ENCODE results near the gene RGL4. TPM values are rescaled to one million over a fixed set of nuclear protein-coding genes. Genes with fewer than 3 reads are reported as not detected.
"Not testable (repeated sequence)": the region's sequence is repeated elsewhere in the genome, so short reads cannot be mapped to it uniquely, and the experiment has no call there.

RGL4 gene, protein sequence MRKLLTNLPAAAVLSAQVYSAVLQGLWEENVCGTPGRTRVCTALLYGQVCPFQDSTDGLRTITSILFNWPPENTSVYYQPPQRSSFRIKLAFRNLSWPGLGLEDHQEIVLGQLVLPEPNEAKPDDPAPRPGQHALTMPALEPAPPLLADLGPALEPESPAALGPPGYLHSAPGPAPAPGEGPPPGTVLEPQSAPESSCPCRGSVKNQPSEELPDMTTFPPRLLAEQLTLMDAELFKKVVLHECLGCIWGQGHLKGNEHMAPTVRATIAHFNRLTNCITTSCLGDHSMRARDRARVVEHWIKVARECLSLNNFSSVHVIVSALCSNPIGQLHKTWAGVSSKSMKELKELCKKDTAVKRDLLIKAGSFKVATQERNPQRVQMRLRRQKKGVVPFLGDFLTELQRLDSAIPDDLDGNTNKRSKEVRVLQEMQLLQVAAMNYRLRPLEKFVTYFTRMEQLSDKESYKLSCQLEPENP
- total RNA-seq (0.81 and 1.2 TPM in 2 replicates), polyA plus RNA-seq (2.7 and 4.1 TPM in 2 replicates), polyA minus RNA-seq (2.3 and 2.5 TPM in 2 replicates)
- total RNA-seq (2013): 2.1 TPM

DNA sequence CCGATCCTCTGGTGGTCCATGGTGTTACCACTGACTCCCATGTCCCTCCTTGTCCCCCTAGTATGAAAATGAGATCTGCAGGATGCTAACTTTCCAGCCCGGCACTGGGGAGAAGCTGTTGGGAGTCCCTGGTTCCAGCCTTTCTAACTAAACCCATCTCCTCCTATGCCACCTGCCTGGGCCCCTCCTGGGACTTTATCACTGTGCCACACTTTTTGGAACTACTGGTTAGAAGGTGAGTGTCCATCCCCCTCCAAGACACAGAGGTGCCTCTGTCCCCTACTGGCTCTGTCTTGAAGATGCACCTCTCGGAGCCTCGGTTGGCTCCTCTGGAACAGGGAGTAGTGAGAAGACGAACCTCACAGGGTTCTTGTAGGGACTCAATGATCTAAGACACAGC is at the start of gene RGL4:
Gene RGL4 (plus strand): TSS at position 301 of the 400 bp plus-strand sequence. CDS start 1,018 bp downstream, outside the sequence.
- Histone ChIP-seq H4K20me1 (ENCODE audit: control insufficient read depth, insufficient read depth, low read length, poor library complexity, severe bottlenecking) (no peaks in the 10 kb centered on the region), H3K9ac (ENCODE audit: low read length) (no peak within 1 kb of the TSS), H3K4me2 (replicated peaks; ENCODE audit: low read depth, low read length, poor library complexity, severe bottlenecking) (no peak within 1 kb of the TSS), H3K4me3 (ENCODE audit: control extremely low read depth in 1 of 5, extremely low read depth in 1 of 5, insufficient read depth in 1 of 5, low read depth in 2 of 5, low read length in 4 of 5) (no peak within 1 kb of the TSS), H3K27ac (ENCODE audit: low read length in 2 of 2) (no peak within 1 kb of the TSS), H3K27me3 (replicated peaks in 1 of 4; ENCODE audit: control extremely low read depth in 1 of 4, control insufficient read depth in 3 of 4, insufficient read depth in 4 of 4, low read length in 3 of 4) (no peaks in the 10 kb centered on the region), H3K4me1 (ENCODE audit: control insufficient read depth in 2 of 2, insufficient read depth in 2 of 2, low read length in 2 of 2) (peaks cover 8 to 9% of the 10 kb centered on the region in 2 donors), H3K36me3 (replicated peaks in 1 of 2; ENCODE audit: control extremely low read depth in 1 of 2, control insufficient read depth in 1 of 2, extremely low read depth in 1 of 2, insufficient read depth in 2 of 2, low read length in 1 of 2) (peaks cover 0 to 33% of the 10 kb centered on the region in 2 experiments), H3K79me2 (ENCODE audit: control insufficient read depth, insufficient read depth, low read length) (peaks cover 9% of the 10 kb centered on the region), H3K9me3 (ENCODE audit: control extremely low read depth in 1 of 3, control insufficient read depth in 2 of 3, insufficient read depth in 1 of 3, low read length in 2 of 3) (no peaks in the 10 kb centered on the region), H2AFZ (ENCODE audit: insufficient read depth, low read depth, low read length, poor library complexity, severe bottlenecking) (no peak within 1 kb of the TSS)
- DNase-seq (no peak), ATAC-seq (ENCODE audit: low read depth) (no peak)
- H3K4me1 Mint-ChIP-seq: peaks cover 12% of the 10 kb centered on the region
- ChIA-PET CTCF (no interaction called here), POLR2A (no interaction called here)
- intact Hi-C loops (cut with micrococcal nuclease): no loop called here
- no peak within 1 kb of the TSS for H3K27ac Mint-ChIP-seq
- no peak for TF ChIP-seq EZH2 (IDR thresholded peaks at IDR 0.05; ENCODE audit: borderline replicate concordance, insufficient read depth, low read depth, low read length, poor library complexity, severe bottlenecking)
- TF ChIP-seq, protein P1, sequence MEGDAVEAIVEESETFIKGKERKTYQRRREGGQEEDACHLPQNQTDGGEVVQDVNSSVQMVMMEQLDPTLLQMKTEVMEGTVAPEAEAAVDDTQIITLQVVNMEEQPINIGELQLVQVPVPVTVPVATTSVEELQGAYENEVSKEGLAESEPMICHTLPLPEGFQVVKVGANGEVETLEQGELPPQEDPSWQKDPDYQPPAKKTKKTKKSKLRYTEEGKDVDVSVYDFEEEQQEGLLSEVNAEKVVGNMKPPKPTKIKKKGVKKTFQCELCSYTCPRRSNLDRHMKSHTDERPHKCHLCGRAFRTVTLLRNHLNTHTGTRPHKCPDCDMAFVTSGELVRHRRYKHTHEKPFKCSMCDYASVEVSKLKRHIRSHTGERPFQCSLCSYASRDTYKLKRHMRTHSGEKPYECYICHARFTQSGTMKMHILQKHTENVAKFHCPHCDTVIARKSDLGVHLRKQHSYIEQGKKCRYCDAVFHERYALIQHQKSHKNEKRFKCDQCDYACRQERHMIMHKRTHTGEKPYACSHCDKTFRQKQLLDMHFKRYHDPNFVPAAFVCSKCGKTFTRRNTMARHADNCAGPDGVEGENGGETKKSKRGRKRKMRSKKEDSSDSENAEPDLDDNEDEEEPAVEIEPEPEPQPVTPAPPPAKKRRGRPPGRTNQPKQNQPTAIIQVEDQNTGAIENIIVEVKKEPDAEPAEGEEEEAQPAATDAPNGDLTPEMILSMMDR (IDR thresholded peaks at IDR 0.05): no peak
- H3K9me3 Mint-ChIP-seq (ENCODE audit: insufficient read depth): no peaks in the 10 kb centered on the region
- no peak within 1 kb of the TSS for H3K4me3 Mint-ChIP-seq
- no CpG with 5 or more reads among the region's 5 CpGs for WGBS (ENCODE audit: insufficient coverage)
- no peaks in the 10 kb centered on the region for H3K27me3 Mint-ChIP-seq

GRCh38 chr22:23646526-23646925 is 44.3 kb upstream of the RGL4 start:
- H3K27ac Mint-ChIP-seq; H3K79me2 ChIP-seq (ENCODE audit: control insufficient read depth, insufficient read depth, low read length): not testable (repeated sequence)
- WGBS (ENCODE audit: insufficient coverage): 100% methylated on average over 6 of the region's 7 CpGs

More at GRCh38 chr22:23646526-23646925, 44.3 kb upstream of the RGL4 start:
- H3K9ac ChIP-seq (ENCODE audit: low read length); intact Hi-C loops (cut with micrococcal nuclease); H3K4me3 ChIP-seq (ENCODE audit: control extremely low read depth in 1 of 5, extremely low read depth in 1 of 5, insufficient read depth in 1 of 5, low read depth in 2 of 5, low read length in 4 of 5); CTCF ChIA-PET; H3K27ac ChIP-seq (ENCODE audit: low read length in 2 of 2); H4K20me1 ChIP-seq (ENCODE audit: control insufficient read depth, insufficient read depth, low read length, poor library complexity, severe bottlenecking); H3K4me1 Mint-ChIP-seq; ATAC-seq (ENCODE audit: low read depth); H3K4me2 ChIP-seq (replicated peaks; ENCODE audit: low read depth, low read length, poor library complexity, severe bottlenecking); H3K36me3 ChIP-seq (replicated peaks in 1 of 2; ENCODE audit: control extremely low read depth in 1 of 2, control insufficient read depth in 1 of 2, extremely low read depth in 1 of 2, insufficient read depth in 2 of 2, low read length in 1 of 2); H3K27me3 ChIP-seq (replicated peaks in 1 of 4; ENCODE audit: control extremely low read depth in 1 of 4, control insufficient read depth in 3 of 4, insufficient read depth in 4 of 4, low read length in 3 of 4); POLR2A ChIA-PET; H3K27me3 Mint-ChIP-seq; DNase-seq; H3K4me1 ChIP-seq (ENCODE audit: control insufficient read depth in 2 of 2, insufficient read depth in 2 of 2, low read length in 2 of 2); H3K4me3 Mint-ChIP-seq; H2AFZ ChIP-seq (ENCODE audit: insufficient read depth, low read depth, low read length, poor library complexity, severe bottlenecking); H3K9me3 ChIP-seq (ENCODE audit: control extremely low read depth in 1 of 3, control insufficient read depth in 2 of 3, insufficient read depth in 1 of 3, low read length in 2 of 3); H3K9me3 Mint-ChIP-seq (ENCODE audit: insufficient read depth): not testable (repeated sequence)

Data from B cell (primary cell).